Dermis lymphatic vessel endothelial cell (primary cell): ENCODE results near the gene MRC1. TPM values are rescaled to one million over a fixed set of nuclear protein-coding genes. Genes with fewer than 3 reads are reported as not detected.

ENCODE experiments used
- total RNA-seq: library from RNA; depleted of rRNA; stranded (reverse); fragments of >200 nt; gene quantifications from 2 replicates; pipeline ENCODE4 v1.2.1, GENCODE V29; 2014

Gene MRC1
- total RNA-seq, result 201 and 288 TPM in 2 replicates

GRCh38 chr10:17808971-17809841, at the start of gene MRC1:
MRC1 (plus strand) TSS chr10:17809348; CDS start chr10:17809466, 118 bp downstream.

GRCh38 chr10:17951868-17952371, 142.8 kb downstream of the MRC1 start, which contains the start of gene SLC39A12:
SLC39A12 (plus strand) TSS chr10:17951918; CDS start chr10:17953277, 1,359 bp downstream.

Other genes starting within 250 kb of the MRC1 start
- 14.7 and 17.9 TPM in 2 replicates for gene HACD1, start 192.0 kb upstream of the MRC1 start, total RNA-seq
- gene STAM, start 165.2 kb upstream of the MRC1 start, total RNA-seq, result 10.7 and 11.2 TPM in 2 replicates
- 0.17 and 0.43 TPM in 2 replicates for gene TMEM236, start 57.1 kb upstream of the MRC1 start, total RNA-seq
- gene SLC39A12, start 142.6 kb downstream of the MRC1 start, total RNA-seq, result not detected in 2 replicates